Stimulated activated CD8-positive, alpha-beta memory T cell treated with anti-CD3 and anti-CD28 coated beads, Interleukin-12 subunit alpha, Interleukin-12 subunit beta, amount 100 ng/mL, for 24 hours (primary cell): ENCODE measurements around the gene PPA2.

Experiments used
- DNase-seq: peaks from one replicate; pipeline ENCODE4 v3.0.0-alpha.2; 2020; ENCODE audit errors: extremely low read depth

The PPA2 gene

DNA sequence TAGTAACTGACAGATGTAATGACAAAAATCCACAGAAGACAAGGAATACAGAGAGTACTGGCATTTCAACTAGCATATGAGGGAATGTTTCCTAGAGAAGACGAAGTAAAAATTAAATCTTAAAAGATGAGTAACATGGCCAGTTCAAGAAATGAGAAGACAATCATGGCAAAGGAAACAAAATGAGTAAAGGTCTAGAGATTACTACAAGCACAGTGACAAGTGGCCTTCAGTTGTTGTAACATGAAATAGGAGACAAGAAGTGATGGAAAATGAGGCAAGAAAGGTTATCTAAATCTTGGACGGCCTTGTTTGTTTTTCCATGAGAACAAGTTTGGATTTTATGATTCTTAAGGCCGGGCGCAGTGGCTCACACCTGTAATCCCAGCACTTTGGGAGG lies 81.0 kb downstream of the PPA2 start:
- no peak for DNase-seq

DNA sequence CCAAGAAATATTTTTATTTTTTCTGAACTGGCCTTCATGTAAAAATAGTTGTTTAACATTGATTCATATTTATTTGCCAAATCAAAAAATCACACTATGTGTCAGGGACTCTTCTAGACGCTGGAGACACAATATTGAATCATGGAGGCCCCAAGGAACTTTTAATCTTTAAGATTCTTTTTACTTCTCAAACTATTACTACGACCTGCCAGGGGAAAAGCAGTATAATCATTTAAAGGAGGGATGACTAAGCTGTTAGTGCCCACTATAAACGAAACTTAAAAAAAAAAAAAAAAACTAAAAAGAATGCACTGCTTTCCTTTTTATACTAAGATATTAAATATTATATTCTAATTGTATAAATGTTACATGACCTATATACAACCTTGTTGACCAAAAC lies 84.7 kb downstream of the PPA2 start:
- no peak for DNase-seq

DNA sequence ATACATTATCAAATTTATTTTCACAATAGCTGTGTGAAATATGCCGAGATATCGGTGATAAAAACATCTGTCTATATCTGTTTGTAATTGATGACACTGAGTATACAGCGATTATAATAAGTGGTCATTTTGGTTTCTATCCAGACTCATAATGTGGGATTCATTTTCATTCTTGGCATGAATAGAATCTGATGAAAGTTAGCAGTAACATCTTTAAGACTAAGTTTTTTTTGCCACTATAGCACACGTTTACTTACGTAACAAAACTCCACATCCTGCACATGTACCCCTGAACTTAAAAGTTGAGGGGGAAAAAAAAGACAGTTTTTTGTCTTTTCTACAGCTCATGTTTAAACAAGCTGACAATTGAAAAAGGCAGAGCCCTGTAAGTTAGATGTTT lies 86.4 kb downstream of the PPA2 start:
- no peak for DNase-seq

DNA sequence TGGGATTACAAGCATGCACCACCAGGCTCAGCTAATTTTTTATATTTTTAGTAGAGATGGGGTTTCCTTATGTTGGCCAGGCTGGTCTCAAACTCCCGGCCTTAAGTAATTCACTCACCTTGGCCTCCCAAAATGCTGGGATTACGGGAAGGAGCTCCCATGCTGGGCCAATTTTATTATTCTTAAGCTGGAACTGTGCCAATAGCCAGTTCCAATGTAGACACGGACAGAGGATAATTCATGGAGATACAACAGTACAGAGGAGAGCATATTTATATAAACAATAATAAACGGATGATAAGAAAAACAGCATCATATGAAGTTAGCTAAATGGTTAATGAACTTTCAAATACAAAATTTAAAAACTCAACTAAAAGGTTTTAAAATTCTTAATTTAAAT lies 87.8 kb downstream of the PPA2 start:
- DNase-seq: no peak

DNA sequence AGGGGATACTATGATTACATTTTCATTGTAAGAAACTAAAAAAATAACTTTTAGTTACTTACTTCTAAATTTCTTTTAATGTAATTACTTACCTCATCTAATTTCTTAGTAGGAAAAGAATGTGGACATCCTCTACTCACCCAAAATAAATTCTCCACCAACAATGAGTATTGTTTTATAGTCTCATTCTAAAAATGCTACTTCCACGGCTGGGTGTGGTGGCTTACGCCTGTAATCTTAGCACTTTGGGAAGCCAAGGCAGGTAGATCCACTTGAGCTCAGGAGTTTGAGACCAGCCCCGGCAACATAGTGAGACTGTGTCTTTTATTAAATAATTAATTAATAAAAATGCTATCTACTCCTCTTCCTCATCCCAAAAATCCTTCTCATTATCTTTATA lies 99.8 kb downstream of the PPA2 start:
- no peak for DNase-seq

DNA sequence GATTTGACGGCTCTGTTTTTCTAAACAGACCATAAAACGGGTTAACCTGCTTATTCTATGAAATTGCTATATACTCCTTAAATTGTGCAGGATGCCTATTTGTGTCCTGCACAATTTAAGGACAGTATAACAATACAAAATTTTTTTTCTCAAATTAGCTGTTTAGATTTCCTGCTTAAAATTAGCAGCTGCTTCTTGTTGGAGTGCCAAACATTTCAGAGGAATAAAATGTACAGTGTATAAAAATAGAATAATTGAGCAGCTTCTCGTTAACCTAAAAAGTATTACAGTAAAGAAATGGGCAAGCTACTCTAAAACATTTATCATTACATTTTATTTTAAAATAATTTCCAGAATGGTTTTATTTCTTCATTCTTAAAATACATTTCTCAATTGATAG lies 100.5 kb downstream of the PPA2 start:
- DNase-seq: no peak

DNA sequence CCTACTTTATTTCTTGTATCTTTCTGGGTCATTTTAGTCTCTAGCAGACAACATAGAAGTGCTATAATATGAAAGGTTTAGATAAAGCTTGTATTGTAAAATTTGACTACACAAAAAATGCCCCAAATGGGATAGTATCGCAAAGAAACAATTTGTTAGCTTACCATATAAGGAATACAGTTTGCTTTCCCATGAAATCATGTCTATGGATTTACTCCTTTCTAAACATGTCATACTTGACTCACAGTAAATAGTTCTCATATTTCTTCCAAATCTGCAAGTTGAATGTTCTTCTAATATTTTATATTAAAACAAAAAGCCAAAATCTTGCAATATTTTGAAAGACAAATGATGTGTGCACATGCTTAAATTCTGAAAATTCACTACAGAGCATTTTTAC lies 103.9 kb downstream of the PPA2 start:
- DNase-seq: no peak

DNA sequence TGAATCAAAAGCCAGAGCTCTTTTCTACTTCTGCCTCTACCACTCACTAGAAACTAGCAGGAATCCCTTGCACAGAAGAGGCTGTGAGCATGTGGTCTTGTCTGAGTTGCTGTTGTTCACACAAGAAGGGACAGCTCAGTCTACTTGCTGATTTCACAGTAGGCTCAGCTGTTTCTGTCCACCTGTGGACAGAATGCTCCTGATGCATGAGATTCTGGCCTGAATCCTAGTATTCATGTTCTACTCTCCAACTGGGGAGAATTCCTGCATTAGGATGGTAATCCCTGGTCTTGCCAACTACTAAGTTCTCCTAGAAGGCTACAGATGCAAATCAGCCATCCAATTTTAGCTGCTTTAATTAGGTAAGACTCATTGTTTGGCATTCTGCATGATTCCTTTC lies 112.8 kb downstream of the PPA2 start:
- no peak for DNase-seq

DNA sequence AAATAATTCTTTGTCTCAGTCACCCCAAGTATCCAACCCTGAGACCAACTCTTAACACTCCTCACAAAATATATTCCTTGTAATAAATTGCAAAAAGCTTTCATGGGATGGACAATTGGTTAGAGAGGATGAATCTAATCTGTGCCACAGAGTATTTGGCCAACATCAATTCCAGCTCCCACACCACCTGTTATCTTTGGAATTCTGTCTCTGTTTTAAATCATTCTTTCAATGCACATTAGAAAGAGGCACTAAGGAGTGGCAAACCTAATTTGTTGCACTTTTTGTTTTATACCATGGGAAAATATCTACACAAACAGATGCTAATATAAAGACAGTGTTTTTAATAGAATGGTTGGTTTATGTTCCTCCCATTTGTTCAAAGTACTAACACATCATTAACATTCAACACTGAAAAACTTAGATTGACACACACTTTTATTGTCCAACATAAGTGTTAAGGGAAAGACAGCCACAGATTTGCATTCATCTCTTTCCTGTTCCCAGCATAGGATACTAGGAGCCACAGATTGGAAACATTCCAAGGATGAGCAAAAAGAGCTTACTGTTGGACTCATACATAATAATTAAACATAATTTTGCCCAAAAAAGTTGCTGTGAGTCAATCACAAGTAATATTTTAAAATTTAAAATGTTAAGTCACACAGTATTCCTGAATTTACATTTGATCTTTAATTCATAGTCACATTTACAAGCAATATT lies 116.4 kb downstream of the PPA2 start:
- DNase-seq: no peak

DNA sequence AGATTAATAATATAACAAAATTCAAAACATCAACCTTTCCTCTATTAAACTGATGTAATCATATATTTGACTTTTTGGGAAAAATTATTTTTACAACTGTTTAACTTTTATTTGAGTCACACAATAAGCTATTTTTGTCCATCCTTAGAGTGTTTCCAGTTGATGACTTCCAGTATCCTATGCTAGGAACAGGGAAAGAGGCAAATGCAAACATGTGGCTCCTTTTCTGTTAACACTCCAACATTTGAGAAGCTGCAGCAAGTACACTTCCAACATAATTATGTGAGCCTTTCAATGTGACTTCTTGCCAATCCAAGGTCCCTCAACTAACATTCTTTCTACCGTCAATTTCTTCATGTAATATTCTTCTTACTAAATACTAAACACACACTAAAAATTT lies 117.7 kb downstream of the PPA2 start:
- no peak for DNase-seq

DNA sequence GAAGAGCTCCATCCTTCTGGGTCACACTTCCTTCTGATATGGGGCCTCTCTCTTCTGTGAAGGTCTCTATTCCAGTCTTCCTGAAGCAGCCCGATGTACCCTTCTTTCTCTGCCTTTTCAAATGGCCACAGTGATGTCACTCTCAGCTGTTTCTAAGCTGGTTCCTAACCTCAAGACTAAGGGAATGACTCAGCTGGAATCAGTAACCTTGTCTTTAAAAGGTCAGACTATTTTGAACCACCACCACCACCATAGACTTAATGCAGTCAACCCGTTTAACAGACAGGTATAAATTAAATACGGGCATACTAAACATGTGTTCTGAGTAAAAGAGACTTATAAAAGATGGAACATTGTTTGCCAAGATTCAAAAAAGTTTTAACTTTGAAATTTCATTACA lies 121.0 kb downstream of the PPA2 start:
- no peak for DNase-seq

DNA sequence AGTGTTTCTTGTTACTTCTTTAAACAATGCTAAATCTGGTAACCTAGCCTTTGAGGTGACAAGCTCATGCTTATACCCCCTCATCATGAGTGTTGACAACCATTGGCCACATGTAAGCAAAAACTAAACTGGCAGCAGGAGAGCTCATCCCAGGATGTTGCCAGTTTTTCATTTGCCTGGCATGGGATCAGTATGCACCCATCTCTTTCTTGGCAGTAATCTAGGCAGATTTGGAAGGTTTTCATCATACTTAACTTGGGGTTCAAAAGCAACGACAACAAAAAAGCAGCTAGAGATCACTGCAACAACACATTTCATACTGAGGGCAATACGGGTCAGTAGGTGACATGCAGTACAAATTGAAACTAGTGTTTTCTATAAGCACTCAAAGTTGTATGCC lies 122.0 kb downstream of the PPA2 start:
- DNase-seq: no peak

DNA sequence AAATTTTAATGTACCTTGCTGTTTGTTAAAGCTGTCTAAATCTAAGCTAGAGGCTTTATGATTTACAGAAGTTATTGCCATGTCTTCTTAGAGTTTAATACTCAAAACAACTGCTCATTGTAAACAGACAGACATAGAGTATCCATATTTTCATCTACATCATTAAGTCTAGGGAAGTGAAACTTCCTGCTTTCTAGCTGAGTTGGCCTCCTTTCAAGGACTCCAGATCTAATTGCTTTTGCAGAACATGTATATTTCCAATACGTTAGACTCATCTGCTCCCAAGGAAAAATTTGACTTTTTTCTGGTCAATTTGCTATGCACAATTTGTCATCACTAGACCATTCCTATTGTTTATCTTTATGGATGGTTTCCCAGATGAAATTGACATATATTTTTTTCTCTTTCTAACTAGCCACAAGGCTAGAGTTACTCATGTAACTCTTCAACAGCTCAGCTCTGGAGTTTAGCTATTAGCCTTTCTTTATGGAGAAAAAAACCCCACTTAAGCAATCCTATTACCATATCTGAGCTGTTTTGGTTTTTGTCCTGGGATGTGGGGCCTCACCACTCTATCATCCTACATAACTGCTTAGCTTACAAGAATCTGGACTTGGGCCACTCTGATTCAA lies 122.9 kb downstream of the PPA2 start:
- no peak for DNase-seq

DNA sequence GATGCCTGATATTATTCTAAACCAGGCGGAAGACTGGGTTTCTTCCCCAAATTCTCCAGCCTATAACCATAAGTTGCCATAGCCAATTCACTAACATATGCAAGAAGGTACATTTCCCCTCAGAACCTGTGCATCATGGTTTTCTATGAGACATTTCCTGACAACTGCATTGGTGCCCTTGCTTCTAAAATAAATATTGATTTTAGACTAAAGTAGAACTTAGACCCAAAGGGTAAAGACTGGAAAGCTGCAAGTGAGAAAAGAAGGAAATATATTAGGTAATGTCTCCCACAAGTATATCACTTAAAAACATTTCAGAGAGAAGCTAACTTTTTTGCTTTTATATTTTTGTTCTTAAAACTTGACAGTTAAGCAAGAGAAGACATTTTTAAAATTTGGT lies 125.1 kb downstream of the PPA2 start:
- DNase-seq: no peak

DNA sequence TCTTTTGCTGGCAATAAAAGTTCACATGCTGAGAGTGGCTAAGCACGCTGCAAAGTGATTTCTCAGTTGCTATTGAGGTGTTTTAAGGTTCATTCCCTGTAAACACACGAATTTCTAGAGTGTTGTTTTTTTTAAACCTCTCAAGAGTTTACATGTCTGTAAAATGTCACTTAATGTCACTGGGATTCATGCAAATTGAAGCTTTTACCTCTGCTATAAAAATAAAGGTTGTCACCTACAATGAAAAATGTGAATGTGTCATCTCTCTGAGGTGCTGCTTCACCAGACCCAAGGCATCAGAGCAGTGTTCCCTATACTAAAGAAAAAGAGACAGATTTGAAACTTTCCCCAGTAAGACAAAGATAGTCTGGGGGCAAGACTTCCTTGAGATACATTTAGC lies 127.0 kb downstream of the PPA2 start:
- no peak for DNase-seq

DNA sequence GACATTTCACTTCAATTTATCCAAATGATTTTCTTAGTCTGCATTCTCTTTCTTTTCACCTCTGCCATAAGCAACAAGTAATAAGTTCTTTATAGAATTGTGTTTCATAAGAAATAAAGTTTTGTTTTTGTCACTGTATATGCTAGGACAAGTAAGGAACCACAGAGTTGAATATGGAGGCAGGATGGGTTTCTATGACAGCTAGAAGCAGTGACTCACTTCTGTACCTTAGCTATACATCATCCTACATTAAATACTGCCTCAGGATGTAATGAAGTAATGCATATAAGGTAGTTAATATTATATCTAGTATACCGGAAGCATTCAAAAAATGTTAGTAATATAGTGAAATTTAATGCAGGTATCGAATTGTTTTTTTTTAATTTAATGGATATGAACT lies 128.0 kb downstream of the PPA2 start:
- DNase-seq: no peak

DNA sequence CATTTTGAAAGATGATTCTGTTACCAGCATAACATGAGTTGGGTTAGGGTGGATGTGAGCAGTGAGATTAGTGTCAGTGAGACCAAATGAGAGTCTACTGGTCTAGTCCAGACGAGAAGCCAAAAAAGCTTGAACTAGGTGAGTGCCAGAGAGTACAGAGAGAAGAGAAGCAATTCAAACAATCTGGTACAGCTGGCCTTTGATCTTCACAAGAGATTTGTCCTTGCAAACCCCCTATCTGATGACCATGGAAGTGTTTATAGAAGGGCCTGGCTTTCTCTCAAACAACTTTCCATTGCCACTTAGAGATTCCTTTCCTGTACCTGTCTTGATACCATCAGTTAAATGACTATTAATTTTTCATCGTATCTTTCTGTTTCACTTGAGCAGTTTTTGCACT lies 128.5 kb downstream of the PPA2 start:
- DNase-seq: no peak

DNA sequence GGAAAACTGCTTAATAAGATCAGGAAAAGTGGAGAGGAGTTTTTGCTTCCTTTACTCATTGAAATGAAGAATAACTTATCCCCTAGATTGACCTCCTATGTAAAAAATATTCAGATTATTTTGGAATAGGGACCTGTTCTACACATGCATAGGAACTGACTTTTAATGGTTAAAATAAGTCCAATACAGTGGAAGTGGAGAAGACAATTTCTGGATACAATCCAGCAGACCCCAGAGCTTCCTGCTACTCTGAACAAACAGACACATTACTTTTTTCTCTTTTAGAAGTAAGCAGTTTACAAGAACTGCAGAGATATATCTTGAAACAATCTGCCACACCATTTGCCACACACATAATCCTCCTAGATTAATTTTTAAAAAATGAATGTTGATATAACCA lies 129.7 kb downstream of the PPA2 start:
- DNase-seq: no peak

DNA sequence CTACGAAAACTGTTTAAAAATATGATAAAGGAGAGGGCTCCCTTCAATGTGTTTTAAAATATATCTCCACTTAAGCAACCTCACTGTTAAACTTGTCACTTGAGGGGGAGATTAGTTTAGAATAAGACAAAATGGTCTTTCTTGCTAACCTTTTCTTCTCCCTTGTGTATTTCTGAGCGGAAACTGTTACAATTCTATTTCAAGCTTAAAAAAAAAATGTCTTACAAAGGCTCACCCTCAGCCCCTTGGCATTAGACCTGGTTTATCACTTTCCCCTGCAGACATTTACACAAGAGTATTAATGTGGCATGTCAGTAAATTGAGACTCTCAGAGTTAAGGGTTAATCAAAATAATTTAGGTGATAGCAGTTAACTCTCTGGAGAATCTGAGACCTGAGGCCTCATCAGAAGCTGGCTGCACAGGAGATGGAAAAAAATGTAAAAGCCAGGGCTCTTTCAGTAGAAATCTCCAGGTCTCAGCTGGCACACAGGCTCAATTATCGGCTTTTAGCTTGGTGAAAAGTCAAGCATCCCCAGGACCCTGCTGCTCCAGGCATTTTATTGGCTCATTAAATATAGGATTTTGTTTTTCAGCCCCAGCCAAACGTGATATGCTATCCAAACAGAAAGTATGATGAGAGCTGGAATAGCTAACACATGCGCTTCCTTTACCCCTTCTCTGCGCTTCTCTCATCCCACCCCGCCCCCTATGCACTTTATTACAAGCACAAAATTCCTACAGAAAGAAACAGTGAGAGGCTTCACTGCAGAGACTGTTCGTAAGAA lies 130.5 kb downstream of the PPA2 start:
- no peak for DNase-seq

DNA sequence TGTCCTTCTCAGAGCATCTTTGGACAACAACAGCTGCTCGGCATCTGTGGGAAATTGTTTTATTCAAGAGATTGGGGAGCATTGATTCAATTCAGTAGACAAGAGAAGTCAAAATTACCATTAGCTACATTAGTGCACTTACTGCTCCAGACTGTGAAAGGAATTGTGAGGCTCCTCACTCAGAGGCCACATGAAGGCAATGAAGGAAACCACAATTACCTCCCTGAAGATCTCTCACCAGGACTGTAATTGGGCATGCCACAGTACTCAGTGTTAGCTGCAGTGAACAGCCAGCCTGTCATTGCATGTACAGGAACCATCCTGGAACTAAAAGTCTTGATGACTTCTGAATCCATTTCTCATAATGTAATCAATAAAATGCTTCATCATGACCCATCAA lies 144.8 kb downstream of the PPA2 start:
- DNase-seq: no peak

DNA sequence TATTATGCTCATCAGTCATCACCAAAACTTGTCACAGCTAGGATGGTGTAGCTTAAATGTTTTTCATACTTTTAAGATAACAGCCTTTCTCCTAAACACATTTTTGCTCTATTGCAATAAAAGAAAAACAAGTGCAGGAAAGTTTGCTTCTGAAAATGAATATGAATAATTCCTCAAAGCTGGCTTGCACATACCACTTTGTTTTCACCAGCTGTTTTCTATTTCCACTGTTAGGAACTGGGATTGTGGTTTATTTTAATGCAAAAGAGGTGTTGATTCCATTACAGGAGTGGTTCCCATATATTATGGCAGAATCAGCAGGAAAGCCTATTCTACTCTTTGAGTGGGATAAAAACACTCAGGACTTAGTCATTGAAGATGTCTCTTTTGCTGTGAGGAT lies 145.9 kb downstream of the PPA2 start:
- no peak for DNase-seq

DNA sequence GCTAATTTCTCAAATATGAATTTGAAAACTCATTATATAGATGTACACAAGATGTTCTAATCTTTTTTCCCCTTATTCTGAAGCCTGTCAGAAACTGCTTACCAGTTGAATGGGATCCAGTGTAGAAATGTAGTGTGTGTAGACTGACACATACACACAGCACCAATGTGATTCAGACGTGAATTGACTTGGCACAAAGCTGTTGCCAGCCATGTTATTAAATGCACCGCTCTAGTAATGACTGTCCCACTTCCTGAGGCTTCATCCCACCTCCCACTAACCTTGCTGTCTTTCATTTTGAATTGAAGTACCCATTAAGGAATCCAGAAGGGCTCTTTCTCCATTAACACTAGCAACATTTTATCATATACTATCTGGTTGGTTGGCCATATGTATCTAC lies 146.6 kb downstream of the PPA2 start:
- no peak for DNase-seq
